Keratinocyte (primary cell): ENCODE results near the gene CCL22. TPM values are rescaled to one million over a fixed set of nuclear protein-coding genes. Genes with fewer than 3 reads are reported as not detected.
A peak's percentile ranks its signal among the peaks of the same experiment; 100 is the strongest.

Source experiments
- DNase-seq: peaks from one replicate; pipeline ENCODE4 v3.0.0-alpha.2; 2011; ENCODE audit warnings: low read depth, missing footprints, low spot score
- FAIRE-seq: peaks from 2 replicates; lab custom pipeline; 2011; peaks lifted over from hg19 to GRCh38; lab: Jason Lieb, UNC
- H2AFZ ChIP-seq: 2 replicates; pipeline ENCODE4 v1.6.0; 2012; ENCODE audit warnings: low read length, control low read depth, inconsistent platforms; ENCODE audit not compliant: control insufficient read depth
- H3K27ac ChIP-seq: 2 replicates; pipeline ENCODE4 v1.5.1; 2011; ENCODE audit warnings: low read length; ENCODE audit not compliant: control insufficient read depth, insufficient read depth
- H3K27me3 ChIP-seq: 3 replicates; pipeline ENCODE4 v1.6.0; 2011; ENCODE audit warnings: low read length; ENCODE audit not compliant: control insufficient read depth, insufficient read depth; ENCODE audit errors: extremely low read depth
- H3K36me3 ChIP-seq, 2 experiments: 2 replicates in 1 of 2; 3 replicates in 1 of 2; pipeline ENCODE4 v1.5.1; 2011; ENCODE audit warnings: low read length in 2 of 2, mild to moderate bottlenecking in 1 of 2; ENCODE audit not compliant: control insufficient read depth in 2 of 2, insufficient read depth in 2 of 2; ENCODE audit errors: extremely low read depth in 1 of 2
- H3K4me1 ChIP-seq: 3 replicates; pipeline ENCODE4 v1.5.1; 2011; ENCODE audit warnings: low read length; ENCODE audit not compliant: control insufficient read depth, insufficient read depth; ENCODE audit errors: extremely low read depth
- H3K4me2 ChIP-seq: 3 replicates; pipeline ENCODE4 v1.6.0; 2011; ENCODE audit warnings: low read depth, low read length; ENCODE audit not compliant: control insufficient read depth, insufficient read depth; ENCODE audit errors: extremely low read depth
- H3K4me3 ChIP-seq, 3 experiments: fragments of 200-600 bp in 1 of 3; sonication (generic) in 1 of 3; 2 replicates in 2 of 3; 3 replicates in 1 of 3; pipeline ENCODE4 v1.5.1; 2011 to 2016; ENCODE audit warnings: low read length in 3 of 3, mild to moderate bottlenecking in 3 of 3, control low read depth in 2 of 3, inconsistent platforms in 1 of 3, low read depth in 1 of 3, mixed read lengths in 1 of 3, mixed run types in 1 of 3, moderate library complexity in 1 of 3; ENCODE audit not compliant: control insufficient read depth in 2 of 3, insufficient read depth in 2 of 3; ENCODE audit errors: extremely low read depth in 1 of 3
- H3K79me2 ChIP-seq: 2 replicates; pipeline ENCODE4 v1.6.0; 2012; ENCODE audit warnings: low read length; ENCODE audit not compliant: control insufficient read depth, insufficient read depth
- H3K9ac ChIP-seq: 3 replicates; pipeline ENCODE4 v1.6.0; 2011; ENCODE audit warnings: low read length; ENCODE audit not compliant: control insufficient read depth, insufficient read depth; ENCODE audit errors: extremely low read depth
- H3K9me1 ChIP-seq: 3 replicates; pipeline ENCODE4 v1.6.0; 2011; ENCODE audit warnings: low read length; ENCODE audit not compliant: control insufficient read depth, insufficient read depth; ENCODE audit errors: extremely low read depth
- H3K9me3 ChIP-seq: 2 replicates; pipeline ENCODE4 v1.5.1; 2012; ENCODE audit warnings: low read depth, low read length; ENCODE audit not compliant: control insufficient read depth
- H4K20me1 ChIP-seq: 3 replicates; pipeline ENCODE4 v1.6.0; 2011; ENCODE audit warnings: low read length; ENCODE audit not compliant: control insufficient read depth, insufficient read depth; ENCODE audit errors: extremely low read depth
- EZH2 ChIP-seq: IDR thresholded peaks from one replicate; pipeline ENCODE4 v1.6.1; 2012; ENCODE audit warnings: inconsistent platforms, mild to moderate bottlenecking, low read length, moderate library complexity
- dilution Hi-C: fragments of 300-500 bp; cut with MboI; formaldehyde crosslinking; loops from one replicate; pipeline ENCODE4 v1.7.0; 2020; ENCODE audit warnings: low sequenced_read_pairs; ENCODE audit not compliant: extremely low pct_ligation_motif_present
- polyA plus RNA-seq, 5 experiments: library from polyadenylated mRNA; depleted of rRNA in 3 of 5; stranded (reverse) in 3 of 5; stranded (forward) in 1 of 5; unstranded in 1 of 5; fragments of >200 nt; gene quantifications; 1 replicate in 1 of 5; 2 replicates in 3 of 5; 3 replicates in 1 of 5; pipeline versions ENCODE4 v1.2.1 to v1.2.3, GENCODE V29; 2011 to 2012; ENCODE audit warnings: missing spikeins in 2 of 5, low read depth in 1 of 5, low replicate concordance in 1 of 5
- TF ChIP-seq, protein P1 (sequence below), 3 experiments: IDR thresholded peaks in 1 of 3; conservative IDR thresholded peaks in 1 of 3; optimal IDR thresholded peaks in 1 of 3; 2 replicates in 2 of 3; 3 replicates in 1 of 3; pipeline versions ENCODE3 to v1.5.1; 2011; ENCODE audit warnings: low read length in 3 of 3, mild to moderate bottlenecking in 3 of 3, moderate library complexity in 2 of 3, control low read depth in 1 of 3, inconsistent platforms in 1 of 3; ENCODE audit not compliant: insufficient read depth in 2 of 3; ENCODE audit errors: extremely low read depth in 1 of 3

The CCL22 gene
- polyA plus RNA-seq, 1 donor (not counting 4 experiments of a cell fraction or from before 2014, with no cell fraction given): not detected

DNA sequence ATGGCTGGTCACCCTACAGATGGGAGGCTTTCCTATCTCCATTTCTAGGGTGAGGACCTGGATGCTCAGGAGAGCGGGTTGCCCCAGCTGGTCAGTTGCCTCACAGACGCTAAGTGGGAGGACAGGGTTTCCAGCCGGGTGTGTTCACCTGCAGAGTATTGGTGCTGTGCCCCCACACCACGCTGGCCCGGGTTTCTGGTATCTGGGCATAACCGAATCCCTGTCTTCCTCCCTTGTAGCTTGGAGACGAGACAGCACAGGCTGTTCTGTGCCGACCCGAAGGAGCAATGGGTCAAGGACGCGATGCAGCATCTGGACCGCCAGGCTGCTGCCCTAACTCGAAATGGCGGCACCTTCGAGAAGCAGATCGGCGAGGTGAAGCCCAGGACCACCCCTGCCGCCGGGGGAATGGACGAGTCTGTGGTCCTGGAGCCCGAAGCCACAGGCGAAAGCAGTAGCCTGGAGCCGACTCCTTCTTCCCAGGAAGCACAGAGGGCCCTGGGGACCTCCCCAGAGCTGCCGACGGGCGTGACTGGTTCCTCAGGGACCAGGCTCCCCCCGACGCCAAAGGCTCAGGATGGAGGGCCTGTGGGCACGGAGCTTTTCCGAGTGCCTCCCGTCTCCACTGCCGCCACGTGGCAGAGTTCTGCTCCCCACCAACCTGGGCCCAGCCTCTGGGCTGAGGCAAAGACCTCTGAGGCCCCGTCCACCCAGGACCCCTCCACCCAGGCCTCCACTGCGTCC, 23.4 kb downstream of the CCL22 start:
- no peak overlapping the region for H3K4me3 ChIP-seq
- H3K9ac ChIP-seq: no peak overlapping the region
- H4K20me1 ChIP-seq: no peaks in the 10 kb centered on the region
- TF ChIP-seq, protein P1, sequence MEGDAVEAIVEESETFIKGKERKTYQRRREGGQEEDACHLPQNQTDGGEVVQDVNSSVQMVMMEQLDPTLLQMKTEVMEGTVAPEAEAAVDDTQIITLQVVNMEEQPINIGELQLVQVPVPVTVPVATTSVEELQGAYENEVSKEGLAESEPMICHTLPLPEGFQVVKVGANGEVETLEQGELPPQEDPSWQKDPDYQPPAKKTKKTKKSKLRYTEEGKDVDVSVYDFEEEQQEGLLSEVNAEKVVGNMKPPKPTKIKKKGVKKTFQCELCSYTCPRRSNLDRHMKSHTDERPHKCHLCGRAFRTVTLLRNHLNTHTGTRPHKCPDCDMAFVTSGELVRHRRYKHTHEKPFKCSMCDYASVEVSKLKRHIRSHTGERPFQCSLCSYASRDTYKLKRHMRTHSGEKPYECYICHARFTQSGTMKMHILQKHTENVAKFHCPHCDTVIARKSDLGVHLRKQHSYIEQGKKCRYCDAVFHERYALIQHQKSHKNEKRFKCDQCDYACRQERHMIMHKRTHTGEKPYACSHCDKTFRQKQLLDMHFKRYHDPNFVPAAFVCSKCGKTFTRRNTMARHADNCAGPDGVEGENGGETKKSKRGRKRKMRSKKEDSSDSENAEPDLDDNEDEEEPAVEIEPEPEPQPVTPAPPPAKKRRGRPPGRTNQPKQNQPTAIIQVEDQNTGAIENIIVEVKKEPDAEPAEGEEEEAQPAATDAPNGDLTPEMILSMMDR (optimal IDR thresholded peaks at IDR 0.05 in 1 of 3, IDR thresholded peaks at IDR 0.05 in 1 of 3, conservative IDR thresholded peaks at IDR 0.05 in 1 of 3; ENCODE audit: extremely low read depth in 1 of 3, insufficient read depth in 2 of 3, low read length in 3 of 3): no peak
- no peak for TF ChIP-seq EZH2
- no peaks in the 10 kb centered on the region for H3K79me2 ChIP-seq
- H3K4me2 ChIP-seq: no peak overlapping the region
- DNase-seq: no peak
- no peaks in the 10 kb centered on the region for H3K27me3 ChIP-seq
- no peak for FAIRE-seq
- no peak overlapping the region for H2AFZ ChIP-seq
- no peaks in the 10 kb centered on the region for H3K9me1 ChIP-seq
- dilution Hi-C loops: no loop called here
- H3K36me3 ChIP-seq: no peaks in the 10 kb centered on the region
- no peak overlapping the region for H3K27ac ChIP-seq
- peaks cover 29% of the 10 kb centered on the region for H3K4me1 ChIP-seq
- no peaks in the 10 kb centered on the region for H3K9me3 ChIP-seq

DNA sequence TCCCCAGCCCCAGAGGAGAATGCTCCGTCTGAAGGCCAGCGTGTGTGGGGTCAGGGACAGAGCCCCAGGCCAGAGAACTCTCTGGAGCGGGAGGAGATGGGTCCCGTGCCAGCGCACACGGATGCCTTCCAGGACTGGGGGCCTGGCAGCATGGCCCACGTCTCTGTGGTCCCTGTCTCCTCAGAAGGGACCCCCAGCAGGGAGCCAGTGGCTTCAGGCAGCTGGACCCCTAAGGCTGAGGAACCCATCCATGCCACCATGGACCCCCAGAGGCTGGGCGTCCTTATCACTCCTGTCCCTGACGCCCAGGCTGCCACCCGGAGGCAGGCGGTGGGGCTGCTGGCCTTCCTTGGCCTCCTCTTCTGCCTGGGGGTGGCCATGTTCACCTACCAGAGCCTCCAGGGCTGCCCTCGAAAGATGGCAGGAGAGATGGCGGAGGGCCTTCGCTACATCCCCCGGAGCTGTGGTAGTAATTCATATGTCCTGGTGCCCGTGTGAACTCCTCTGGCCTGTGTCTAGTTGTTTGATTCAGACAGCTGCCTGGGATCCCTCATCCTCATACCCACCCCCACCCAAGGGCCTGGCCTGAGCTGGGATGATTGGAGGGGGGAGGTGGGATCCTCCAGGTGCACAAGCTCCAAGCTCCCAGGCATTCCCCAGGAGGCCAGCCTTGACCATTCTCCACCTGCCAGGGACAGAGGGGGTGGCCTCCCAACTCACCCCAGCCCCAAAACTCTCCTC, 24.1 kb downstream of the CCL22 start:
- Histone ChIP-seq H3K4me3 (no peak overlapping the region), H3K27ac (no peak overlapping the region)

More for the DNA sequence above, 24.1 kb downstream of the CCL22 start:
- Histone ChIP-seq H4K20me1 (no peaks in the 10 kb centered on the region), H3K9ac (no peak overlapping the region), H2AFZ (no peak overlapping the region), H3K4me2 (no peak overlapping the region), H3K9me1 (no peaks in the 10 kb centered on the region), H3K79me2 (no peaks in the 10 kb centered on the region), H3K4me1 (peaks cover 22% of the 10 kb centered on the region), H3K36me3 (no peaks in the 10 kb centered on the region), H3K9me3 (no peaks in the 10 kb centered on the region), H3K27me3 (no peaks in the 10 kb centered on the region)
- no peak for FAIRE-seq
- dilution Hi-C loops: no loop called here
- TF ChIP-seq, protein P1 (optimal IDR thresholded peaks at IDR 0.05 in 1 of 3, IDR thresholded peaks at IDR 0.05 in 1 of 3, conservative IDR thresholded peaks at IDR 0.05 in 1 of 3; ENCODE audit: extremely low read depth in 1 of 3, insufficient read depth in 2 of 3, low read length in 3 of 3): peak in 1 of 3 experiments; percentile 25
- TF ChIP-seq EZH2: no peak
- DNase-seq: no peak
